ENCODE data around the gene TPST1. TPM values are rescaled to one million over a fixed set of nuclear protein-coding genes. Genes with fewer than 3 reads are reported as not detected.
A peak's percentile ranks its signal among the peaks of the same experiment; 100 is the strongest.

TPST1 gene
- total and polyA plus RNA-seq, 4 donors: 7.2 to 56.7 (median 34.5) TPM

GRCh38 chr7:66348959-66349358 lies 143.8 kb downstream of the TPST1 start:
- peak; percentile 47 for ATAC-seq (ENCODE audit: insufficient read depth, low FRiP score)

GRCh38 chr7:66352071-66352470 lies 146.9 kb downstream of the TPST1 start:
- Histone ChIP-seq H3K27ac (ENCODE audit: low read depth in 1 of 2, low read length in 1 of 2) (peak overlapping the region in 1 of 2 donors; percentile 80), H3K27me3 (ENCODE audit: control insufficient read depth in 3 of 3, insufficient read depth in 3 of 3, low read length in 2 of 3) (no peaks in the 10 kb centered on the region), H3K9ac (ENCODE audit: insufficient read depth in 1 of 2, low read length in 2 of 2) (no peak overlapping the region), H3K4me3 (no peak overlapping the region), H3K36me3 (ENCODE audit: control insufficient read depth in 4 of 4, insufficient read depth in 4 of 4, low read length in 4 of 4) (no peaks in the 10 kb centered on the region), H3K9me3 (ENCODE audit: control insufficient read depth in 4 of 4, insufficient read depth in 3 of 4, low read length in 3 of 4) (peaks cover 0 to 4% (median 0%) of the 10 kb centered on the region in 4 donors), H3K4me1 (ENCODE audit: control insufficient read depth in 5 of 5, insufficient read depth in 5 of 5, low read length in 5 of 5) (peaks cover 0 to 7% (median 0%) of the 10 kb centered on the region in 5 donors)
- no peak for TF ChIP-seq CTCF (IDR thresholded peaks at IDR 0.05; ENCODE audit: control extremely low read depth, extremely low read depth)
- 28 to 61% methylated on average over 4 of the region's 4 CpGs for WGBS, 2 donors
- DNase-seq (peak in 2 of 3 donors; percentile 16 to 28), ATAC-seq (ENCODE audit: insufficient read depth, low FRiP score) (no peak)

More at GRCh38 chr7:66348959-66349358, 143.8 kb downstream of the TPST1 start:
- 58 to 62% methylated on average over 6 of the region's 6 CpGs for WGBS, 2 donors
- peak overlapping the region in 1 of 2 donors; percentile 70 for H3K27ac ChIP-seq (ENCODE audit: low read depth in 1 of 2, low read length in 1 of 2)
- no peak overlapping the region for H3K9ac ChIP-seq (ENCODE audit: insufficient read depth in 1 of 2, low read length in 2 of 2)
- peaks cover 0 to 4% (median 0%) of the 10 kb centered on the region in 4 donors for H3K9me3 ChIP-seq (ENCODE audit: control insufficient read depth in 4 of 4, insufficient read depth in 3 of 4, low read length in 3 of 4)
- no peak for TF ChIP-seq CTCF (IDR thresholded peaks at IDR 0.05; ENCODE audit: control extremely low read depth, extremely low read depth)
- H3K4me3 ChIP-seq: no peak overlapping the region
- H3K36me3 ChIP-seq (ENCODE audit: control insufficient read depth in 4 of 4, insufficient read depth in 4 of 4, low read length in 4 of 4): no peaks in the 10 kb centered on the region
- peaks cover 0 to 6% (median 0%) of the 10 kb centered on the region in 5 donors for H3K4me1 ChIP-seq (ENCODE audit: control insufficient read depth in 5 of 5, insufficient read depth in 5 of 5, low read length in 5 of 5)
- no peaks in the 10 kb centered on the region for H3K27me3 ChIP-seq (ENCODE audit: control insufficient read depth in 3 of 3, insufficient read depth in 3 of 3, low read length in 2 of 3)
- peak in 1 of 3 donors; percentile 23 for DNase-seq

GRCh38 chr7:66353547-66353946 lies 148.4 kb downstream of the TPST1 start:
- no peak for ATAC-seq (ENCODE audit: insufficient read depth, low FRiP score)
- Histone ChIP-seq H3K36me3 (ENCODE audit: control insufficient read depth in 4 of 4, insufficient read depth in 4 of 4, low read length in 4 of 4) (peaks cover 0 to 2% (median 0%) of the 10 kb centered on the region in 4 donors), H3K4me3 (no peak overlapping the region), H3K27ac (ENCODE audit: low read depth in 1 of 2, low read length in 1 of 2) (no peak overlapping the region), H3K27me3 (ENCODE audit: control insufficient read depth in 3 of 3, insufficient read depth in 3 of 3, low read length in 2 of 3) (no peaks in the 10 kb centered on the region), H3K9ac (ENCODE audit: insufficient read depth in 1 of 2, low read length in 2 of 2) (no peak overlapping the region), H3K4me1 (ENCODE audit: control insufficient read depth in 5 of 5, insufficient read depth in 5 of 5, low read length in 5 of 5) (peaks cover 0 to 7% (median 0%) of the 10 kb centered on the region in 5 donors), H3K9me3 (ENCODE audit: control insufficient read depth in 4 of 4, insufficient read depth in 3 of 4, low read length in 3 of 4) (no peaks in the 10 kb centered on the region)
- 89 to 93% methylated on average over 5 of the region's 5 CpGs for whole genome bisulfite sequencing, 2 donors
- no peak for DNase-seq
- no peak for TF ChIP-seq CTCF (IDR thresholded peaks at IDR 0.05; ENCODE audit: control extremely low read depth, extremely low read depth)

GRCh38 chr7:66355756-66356155 lies 150.6 kb downstream of the TPST1 start:
- H3K9me3 ChIP-seq (ENCODE audit: control insufficient read depth in 4 of 4, insufficient read depth in 3 of 4, low read length in 3 of 4): no peaks in the 10 kb centered on the region
- peaks cover 0 to 3% (median 1%) of the 10 kb centered on the region in 4 donors for H3K36me3 ChIP-seq (ENCODE audit: control insufficient read depth in 4 of 4, insufficient read depth in 4 of 4, low read length in 4 of 4)
- ATAC-seq (ENCODE audit: insufficient read depth, low FRiP score) (no peak), DNase-seq (no peak)
- H3K27ac ChIP-seq (ENCODE audit: low read depth in 1 of 2, low read length in 1 of 2): no peak overlapping the region
- no peak for TF ChIP-seq CTCF (IDR thresholded peaks at IDR 0.05; ENCODE audit: control extremely low read depth, extremely low read depth)
- H3K4me3 ChIP-seq: no peak overlapping the region
- WGBS, 2 donors: 90 to 96% methylated on average over 4 of the region's 4 CpGs
- H3K4me1 ChIP-seq (ENCODE audit: control insufficient read depth in 5 of 5, insufficient read depth in 5 of 5, low read length in 5 of 5): peaks cover 0 to 3% (median 0%) of the 10 kb centered on the region in 5 donors
- H3K9ac ChIP-seq (ENCODE audit: insufficient read depth in 1 of 2, low read length in 2 of 2): no peak overlapping the region
- no peaks in the 10 kb centered on the region for H3K27me3 ChIP-seq (ENCODE audit: control insufficient read depth in 3 of 3, insufficient read depth in 3 of 3, low read length in 2 of 3)

Measured in lung (tissue), 12 donors.